Parathyroid adenoma (tissue), 2 donors: ENCODE data around the gene CDK3.

Experiments used
- H2AFZ ChIP-seq: fragments of 300-600 bp; sonication (generic); one replicate; pipeline ENCODE4 v1.7.0; 2017; ENCODE audit warnings: antibody characterized with exemption, mild to moderate bottlenecking
- H3K27ac ChIP-seq: fragments of 300-600 bp; sonication (generic); one replicate; pipeline ENCODE4 v1.7.0; 2017
- H3K27me3 ChIP-seq: fragments of 300-600 bp; sonication (generic); one replicate; pipeline ENCODE4 v1.7.0; 2017; ENCODE audit warnings: low read length; ENCODE audit not compliant: control insufficient read depth, insufficient read depth
- H3K36me3 ChIP-seq: fragments of 300-600 bp; sonication (generic); one replicate; pipeline ENCODE4 v1.7.0; 2017; ENCODE audit warnings: low read length; ENCODE audit not compliant: control insufficient read depth, insufficient read depth
- H3K4me1 ChIP-seq: fragments of 300-600 bp; sonication (generic); one replicate; pipeline ENCODE4 v1.7.0; 2017; ENCODE audit warnings: control low read depth
- H3K4me2 ChIP-seq: fragments of 300-600 bp; sonication (generic); one replicate; pipeline ENCODE4 v1.7.0; 2017; ENCODE audit warnings: low read length
- H3K4me3 ChIP-seq: fragments of 300-600 bp; sonication (generic); one replicate; pipeline ENCODE4 v1.7.0; 2017; ENCODE audit warnings: low read depth, low read length
- H3K79me2 ChIP-seq: fragments of 300-600 bp; sonication (generic); one replicate; pipeline ENCODE4 v1.7.0; 2017; ENCODE audit warnings: control low read depth
- H3K9ac ChIP-seq: fragments of 300-600 bp; sonication (generic); one replicate; pipeline ENCODE4 v1.7.0; 2017; ENCODE audit warnings: mild to moderate bottlenecking
- H3K9me3 ChIP-seq: fragments of 300-600 bp; sonication (generic); one replicate; pipeline ENCODE4 v1.7.0; 2017; ENCODE audit warnings: low read length; ENCODE audit not compliant: control insufficient read depth
- CTCF ChIP-seq: fragments of 300-600 bp; sonication (generic); IDR thresholded peaks from one replicate; pipeline ENCODE4 v1.7.0; 2017; ENCODE audit warnings: antibody characterized with exemption, mild to moderate bottlenecking
- donor health status: primary hyperparathyroidism.

CDK3 gene

GRCh38 chr17:75994802-75995370, 5.8 kb upstream of the CDK3 start:
- Histone ChIP-seq H3K4me2 (no peak overlapping the region), H3K9me3 (no peaks in the 10 kb centered on the region), H2AFZ (no peak overlapping the region), H3K4me3 (no peak overlapping the region), H3K27ac (no peak overlapping the region), H3K27me3 (no peaks in the 10 kb centered on the region), H3K79me2 (no peaks in the 10 kb centered on the region), H3K4me1 (no peaks in the 10 kb centered on the region), H3K9ac (no peak overlapping the region), H3K36me3 (no peaks in the 10 kb centered on the region)
- no peak for TF ChIP-seq CTCF

GRCh38 chr17:75995385-75995925, 5.2 kb upstream of the CDK3 start:
- H3K9ac ChIP-seq: no peak overlapping the region
- no peak overlapping the region for H3K4me3 ChIP-seq
- H3K36me3 ChIP-seq: no peaks in the 10 kb centered on the region
- H3K4me1 ChIP-seq: no peaks in the 10 kb centered on the region
- no peaks in the 10 kb centered on the region for H3K9me3 ChIP-seq
- H3K4me2 ChIP-seq: no peak overlapping the region
- H2AFZ ChIP-seq: no peak overlapping the region
- TF ChIP-seq CTCF: no peak
- no peaks in the 10 kb centered on the region for H3K79me2 ChIP-seq
- no peak overlapping the region for H3K27ac ChIP-seq
- H3K27me3 ChIP-seq: no peaks in the 10 kb centered on the region

- Histone ChIP-seq H3K79me2 (no peaks in the 10 kb centered on the region), H3K4me1 (no peaks in the 10 kb centered on the region), H3K27ac (no peak overlapping the region), H3K9me3 (no peaks in the 10 kb centered on the region), H3K36me3 (no peaks in the 10 kb centered on the region), H2AFZ (no peak overlapping the region), H3K4me3 (no peak overlapping the region), H3K9ac (no peak overlapping the region), H3K27me3 (no peaks in the 10 kb centered on the region), H3K4me2 (no peak overlapping the region)
- no peak for TF ChIP-seq CTCF
Measured at GRCh38 chr17:75996665-75997590, 3.7 kb upstream of the CDK3 start.

GRCh38 chr17:75998327-75998795, 2.3 kb upstream of the CDK3 start:
- no peak overlapping the region for H3K9ac ChIP-seq
- peak overlapping the region; percentile 55 for H2AFZ ChIP-seq
- H3K4me2 ChIP-seq: peak overlapping the region; percentile 31
- H3K36me3 ChIP-seq: no peaks in the 10 kb centered on the region
- no peaks in the 10 kb centered on the region for H3K4me1 ChIP-seq
- peak overlapping the region; percentile 1 for H3K27ac ChIP-seq
- H3K4me3 ChIP-seq: no peak overlapping the region
- H3K79me2 ChIP-seq: no peaks in the 10 kb centered on the region
- H3K27me3 ChIP-seq: no peaks in the 10 kb centered on the region
- no peak for TF ChIP-seq CTCF
- H3K9me3 ChIP-seq: no peaks in the 10 kb centered on the region
